ENCODE data around the gene ELK3.

ELK3 gene

DNA sequence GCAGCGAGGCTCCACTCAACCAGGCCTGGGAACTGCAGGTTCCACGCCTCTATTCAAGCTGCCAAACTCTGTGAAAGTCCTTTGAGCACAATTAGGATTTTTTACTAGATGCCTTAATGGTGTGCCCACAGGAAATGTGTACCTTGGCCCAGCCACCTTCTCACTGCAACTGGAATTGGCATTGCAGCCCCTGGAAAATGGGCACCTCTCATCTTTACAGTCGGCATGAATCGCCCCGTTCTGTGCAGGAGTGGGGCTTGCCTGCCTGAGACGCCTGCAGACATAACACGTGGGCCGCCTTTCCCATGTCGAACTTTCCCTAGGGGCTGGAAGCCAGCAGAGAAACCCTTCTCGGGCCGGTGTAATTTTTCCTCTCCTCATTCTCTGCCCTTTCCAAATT lies 42.0 kb upstream of the ELK3 start:
- no peak overlapping the region for H3K27ac ChIP-seq (ENCODE audit: low read depth, low read length)
- no peaks in the 10 kb centered on the region for H3K9me2 ChIP-seq (replicated peaks; ENCODE audit: insufficient read depth, low read length)
- no peak overlapping the region for H2AFZ ChIP-seq (ENCODE audit: low read depth, low read length, severe bottlenecking)
- no peaks in the 10 kb centered on the region for H3K36me3 ChIP-seq (ENCODE audit: low read length)
- no peaks in the 10 kb centered on the region for H3F3A ChIP-seq (ENCODE audit: insufficient read depth)
- no peaks in the 10 kb centered on the region for H3K27me3 ChIP-seq (ENCODE audit: low read length)
- no peaks in the 10 kb centered on the region for H4K20me1 ChIP-seq (ENCODE audit: low read depth, low read length)
- no peaks in the 10 kb centered on the region for H3K9me3 ChIP-seq (ENCODE audit: insufficient read depth, low read length)
- H3K79me2 ChIP-seq (ENCODE audit: insufficient read depth, low read length), result no peaks in the 10 kb centered on the region
- TF ChIP-seq, protein P1, sequence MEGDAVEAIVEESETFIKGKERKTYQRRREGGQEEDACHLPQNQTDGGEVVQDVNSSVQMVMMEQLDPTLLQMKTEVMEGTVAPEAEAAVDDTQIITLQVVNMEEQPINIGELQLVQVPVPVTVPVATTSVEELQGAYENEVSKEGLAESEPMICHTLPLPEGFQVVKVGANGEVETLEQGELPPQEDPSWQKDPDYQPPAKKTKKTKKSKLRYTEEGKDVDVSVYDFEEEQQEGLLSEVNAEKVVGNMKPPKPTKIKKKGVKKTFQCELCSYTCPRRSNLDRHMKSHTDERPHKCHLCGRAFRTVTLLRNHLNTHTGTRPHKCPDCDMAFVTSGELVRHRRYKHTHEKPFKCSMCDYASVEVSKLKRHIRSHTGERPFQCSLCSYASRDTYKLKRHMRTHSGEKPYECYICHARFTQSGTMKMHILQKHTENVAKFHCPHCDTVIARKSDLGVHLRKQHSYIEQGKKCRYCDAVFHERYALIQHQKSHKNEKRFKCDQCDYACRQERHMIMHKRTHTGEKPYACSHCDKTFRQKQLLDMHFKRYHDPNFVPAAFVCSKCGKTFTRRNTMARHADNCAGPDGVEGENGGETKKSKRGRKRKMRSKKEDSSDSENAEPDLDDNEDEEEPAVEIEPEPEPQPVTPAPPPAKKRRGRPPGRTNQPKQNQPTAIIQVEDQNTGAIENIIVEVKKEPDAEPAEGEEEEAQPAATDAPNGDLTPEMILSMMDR (IDR thresholded peaks at IDR 0.05; ENCODE audit: insufficient read depth, low read length, poor library complexity, severe bottlenecking), result no peak
- TF ChIP-seq EZH2phosphoT487 (conservative IDR thresholded peaks at IDR 0.05; ENCODE audit: low read length), result no peak
- no peak overlapping the region for H3K4me3 ChIP-seq (ENCODE audit: insufficient read depth, low read length, poor library complexity, severe bottlenecking)
- no peak overlapping the region for H3K9ac ChIP-seq (ENCODE audit: low read length)
- no peak overlapping the region for H3K4me2 ChIP-seq (ENCODE audit: low read depth, low read length, poor library complexity, severe bottlenecking)

DNA sequence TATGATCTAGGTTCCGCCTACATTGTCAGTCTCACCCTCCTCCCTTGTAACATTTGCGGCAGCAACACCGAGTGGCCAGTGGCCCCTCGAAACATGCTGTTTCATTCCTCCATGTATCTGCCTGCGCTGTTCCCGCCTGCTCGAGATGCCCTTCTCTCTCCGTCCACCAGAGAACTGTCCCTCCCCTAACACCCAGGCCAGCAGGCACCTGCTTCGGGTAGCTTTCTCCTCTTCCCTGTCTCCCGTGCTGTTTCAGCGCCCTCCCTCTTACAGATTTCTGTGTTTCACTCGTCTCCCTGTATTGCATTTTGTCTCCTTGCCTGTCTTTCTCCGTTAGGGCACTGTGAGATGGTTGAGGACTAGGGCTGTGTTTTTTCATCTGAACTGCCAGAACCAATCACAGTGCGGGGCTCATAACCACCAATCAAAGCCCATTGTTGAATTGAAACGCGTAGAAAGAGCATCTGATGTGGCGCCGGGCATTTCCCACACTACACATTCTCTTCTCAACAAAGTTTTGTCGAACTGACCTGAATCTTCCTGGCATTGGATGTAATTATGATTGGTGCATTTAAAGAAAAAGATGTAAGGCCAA lies 40.9 kb upstream of the ELK3 start:
- no peaks in the 10 kb centered on the region for H3K9me2 ChIP-seq (replicated peaks; ENCODE audit: insufficient read depth, low read length)
- H3K9ac ChIP-seq (ENCODE audit: low read length), result no peak overlapping the region
- no peaks in the 10 kb centered on the region for H3K27me3 ChIP-seq (ENCODE audit: low read length)
- no peak overlapping the region for H2AFZ ChIP-seq (ENCODE audit: low read depth, low read length, severe bottlenecking)
- no peaks in the 10 kb centered on the region for H3K79me2 ChIP-seq (ENCODE audit: insufficient read depth, low read length)
- H3F3A ChIP-seq (ENCODE audit: insufficient read depth), result no peaks in the 10 kb centered on the region
- no peak overlapping the region for H3K4me3 ChIP-seq (ENCODE audit: insufficient read depth, low read length, poor library complexity, severe bottlenecking)
- no peaks in the 10 kb centered on the region for H3K9me3 ChIP-seq (ENCODE audit: insufficient read depth, low read length)
- no peak for TF ChIP-seq EZH2phosphoT487 (conservative IDR thresholded peaks at IDR 0.05; ENCODE audit: low read length)
- TF ChIP-seq, protein P1 (IDR thresholded peaks at IDR 0.05; ENCODE audit: insufficient read depth, low read length, poor library complexity, severe bottlenecking), result no peak
- no peak overlapping the region for H3K27ac ChIP-seq (ENCODE audit: low read depth, low read length)
- no peaks in the 10 kb centered on the region for H4K20me1 ChIP-seq (ENCODE audit: low read depth, low read length)
- no peak overlapping the region for H3K4me2 ChIP-seq (ENCODE audit: low read depth, low read length, poor library complexity, severe bottlenecking)
- no peaks in the 10 kb centered on the region for H3K36me3 ChIP-seq (ENCODE audit: low read length)

DNA sequence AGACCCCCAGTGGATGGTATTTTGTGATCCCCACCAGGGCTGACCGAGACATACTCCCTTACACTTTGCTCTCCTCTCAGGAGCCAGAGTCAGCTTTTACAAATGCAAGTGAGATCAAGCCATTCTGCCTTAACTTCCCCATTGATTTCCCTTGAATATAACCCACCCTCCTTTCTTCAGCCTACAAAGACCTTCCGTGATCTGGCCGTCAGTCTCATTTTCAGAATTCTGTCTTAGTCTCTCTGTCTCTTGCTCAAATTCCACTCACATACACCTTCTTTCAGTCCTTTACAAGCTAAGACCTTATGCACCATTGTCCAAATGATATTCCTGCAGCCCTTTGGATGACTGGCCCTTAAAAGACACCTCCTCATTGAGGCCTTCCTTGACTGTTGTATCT lies 39.0 kb upstream of the ELK3 start:
- Histone ChIP-seq H3K4me3 (ENCODE audit: insufficient read depth, low read length, poor library complexity, severe bottlenecking) (no peak overlapping the region), H3K79me2 (ENCODE audit: insufficient read depth, low read length) (no peaks in the 10 kb centered on the region), H3K36me3 (ENCODE audit: low read length) (no peaks in the 10 kb centered on the region), H3K9ac (ENCODE audit: low read length) (no peak overlapping the region), H2AFZ (ENCODE audit: low read depth, low read length, severe bottlenecking) (no peak overlapping the region), H3F3A (ENCODE audit: insufficient read depth) (no peaks in the 10 kb centered on the region), H4K20me1 (ENCODE audit: low read depth, low read length) (no peaks in the 10 kb centered on the region), H3K27me3 (ENCODE audit: low read length) (no peaks in the 10 kb centered on the region), H3K9me3 (ENCODE audit: insufficient read depth, low read length) (no peaks in the 10 kb centered on the region), H3K4me2 (ENCODE audit: low read depth, low read length, poor library complexity, severe bottlenecking) (no peak overlapping the region), H3K27ac (ENCODE audit: low read depth, low read length) (no peak overlapping the region), H3K9me2 (replicated peaks; ENCODE audit: insufficient read depth, low read length) (no peaks in the 10 kb centered on the region)
- no peak for TF ChIP-seq EZH2phosphoT487 (conservative IDR thresholded peaks at IDR 0.05; ENCODE audit: low read length)
- TF ChIP-seq, protein P1 (IDR thresholded peaks at IDR 0.05; ENCODE audit: insufficient read depth, low read length, poor library complexity, severe bottlenecking), result no peak
